ENCODE measurements around the gene SECISBP2.
"Not testable (repeated sequence)": the region's sequence is repeated elsewhere in the genome, so short reads cannot be mapped to it uniquely, and the experiment has no call there.

The SECISBP2 gene

DNA sequence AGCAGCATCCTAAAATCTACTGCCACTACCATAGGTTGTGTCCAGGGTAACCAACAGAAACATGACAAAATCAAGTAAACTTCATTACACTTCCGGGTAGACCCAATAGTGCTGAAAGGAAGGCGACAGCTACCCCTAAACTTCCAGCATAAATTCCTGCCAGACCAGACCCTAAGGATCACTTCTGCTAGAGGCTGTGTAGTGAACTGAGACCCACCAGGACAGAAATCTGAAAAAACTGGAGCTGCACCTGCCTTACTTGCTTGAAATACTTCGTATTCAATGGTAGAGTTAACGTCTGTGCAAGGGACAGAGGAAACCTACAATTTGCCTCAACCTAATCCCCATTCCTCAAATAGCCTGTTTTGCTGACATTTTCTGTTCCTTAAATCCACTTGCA, 1.0 kb upstream of the SECISBP2 start:
- H3K4me3 Mint-ChIP-seq, result peak overlapping the region; percentile 87
- no peaks in the 10 kb centered on the region for H3K27me3 Mint-ChIP-seq
- peaks cover 96% of the 10 kb centered on the region for H3K36me3 Mint-ChIP-seq (ENCODE audit: low read depth)
- peaks cover 83% of the 10 kb centered on the region for H3K4me1 Mint-ChIP-seq (ENCODE audit: low read depth)
- no peaks in the 10 kb centered on the region for H3K9me3 Mint-ChIP-seq
- peak overlapping the region; percentile 99 for H3K27ac Mint-ChIP-seq
- DNase-seq, result no peak

DNA sequence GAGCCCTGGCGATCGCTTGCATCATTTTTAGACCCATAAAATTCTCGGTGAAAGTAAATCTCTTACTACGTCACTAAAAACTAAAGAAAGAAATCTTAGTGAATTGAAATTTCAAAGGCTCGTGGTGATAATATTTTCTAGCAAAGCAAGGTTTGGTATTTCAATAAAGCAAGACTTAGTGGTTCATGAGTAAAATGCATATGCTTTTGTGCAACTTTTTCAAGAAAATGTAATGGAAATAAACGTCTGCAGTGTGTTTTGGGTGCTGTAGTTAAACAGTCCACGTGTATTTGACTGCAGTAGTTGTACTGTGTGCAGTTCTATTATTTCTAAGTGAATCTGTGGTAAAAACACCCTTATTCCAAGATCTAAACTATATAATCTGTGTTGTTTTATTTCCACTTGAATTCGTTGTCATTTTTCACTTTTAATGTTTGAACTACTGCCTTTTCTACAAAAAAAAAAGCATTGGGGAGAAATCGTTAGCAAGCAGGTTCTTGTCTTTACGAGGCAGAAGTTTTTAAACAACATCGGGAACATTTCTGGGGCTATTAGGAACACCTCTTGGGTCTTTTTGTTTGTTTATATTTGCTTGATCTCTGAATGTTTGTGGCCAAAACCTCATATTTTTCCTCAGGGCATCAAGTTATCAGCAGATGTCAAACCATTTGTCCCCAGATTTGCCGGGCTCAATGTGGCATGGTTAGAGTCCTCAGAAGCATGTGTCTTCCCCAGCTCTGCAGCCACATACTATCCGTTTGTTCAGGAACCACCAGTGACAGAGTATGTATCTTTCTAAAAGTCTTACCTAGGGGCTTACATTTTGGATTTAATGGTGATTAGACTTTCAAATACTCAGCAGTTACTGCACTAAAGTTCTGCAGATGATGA, 960 bp downstream of the SECISBP2 start:
- Mint-ChIP-seq H3K4me1 (ENCODE audit: low read depth) (peaks cover 86% of the 10 kb centered on the region), H3K36me3 (ENCODE audit: low read depth) (peaks cover 95% of the 10 kb centered on the region), H3K4me3 (peak overlapping the region; percentile 87), H3K27me3 (no peaks in the 10 kb centered on the region), H3K27ac (peak overlapping the region; percentile 99), H3K9me3 (no peaks in the 10 kb centered on the region)
- no peak for DNase-seq

- peaks cover 66% of the 10 kb centered on the region for H3K4me1 Mint-ChIP-seq (ENCODE audit: low read depth)
- H3K36me3 Mint-ChIP-seq (ENCODE audit: low read depth), result peaks cover 95% of the 10 kb centered on the region
- H3K9me3 Mint-ChIP-seq, result no peaks in the 10 kb centered on the region
- DNase-seq, result no peak
- H3K27ac Mint-ChIP-seq, result peak overlapping the region; percentile 45
- no peak overlapping the region for H3K4me3 Mint-ChIP-seq
- no peaks in the 10 kb centered on the region for H3K27me3 Mint-ChIP-seq
Measured at GRCh38 chr9:89323390-89323789, 5.1 kb downstream of the SECISBP2 start.

- no peak for DNase-seq
- Mint-ChIP-seq H3K27me3 (no peaks in the 10 kb centered on the region), H3K36me3 (ENCODE audit: low read depth) (peaks cover 98% of the 10 kb centered on the region), H3K4me3 (no peak overlapping the region), H3K27ac (peak overlapping the region; percentile 44), H3K9me3 (no peaks in the 10 kb centered on the region), H3K4me1 (ENCODE audit: low read depth) (peaks cover 51% of the 10 kb centered on the region)
Measured at GRCh38 chr9:89325733-89326132, 7.4 kb downstream of the SECISBP2 start.

- Mint-ChIP-seq H3K27me3 (no peaks in the 10 kb centered on the region), H3K4me1 (ENCODE audit: low read depth) (peaks cover 34% of the 10 kb centered on the region), H3K27ac (no peak overlapping the region), H3K4me3 (no peak overlapping the region), H3K9me3 (no peaks in the 10 kb centered on the region), H3K36me3 (ENCODE audit: low read depth) (peaks cover 96% of the 10 kb centered on the region)
- DNase-seq, result no peak
Measured at GRCh38 chr9:89328064-89328463, 9.8 kb downstream of the SECISBP2 start.

- DNase-seq, result no peak
- no peak overlapping the region for H3K27ac Mint-ChIP-seq
- no peaks in the 10 kb centered on the region for H3K9me3 Mint-ChIP-seq
- H3K4me1 Mint-ChIP-seq (ENCODE audit: low read depth), result peaks cover 24% of the 10 kb centered on the region
- no peaks in the 10 kb centered on the region for H3K27me3 Mint-ChIP-seq
- H3K36me3 Mint-ChIP-seq (ENCODE audit: low read depth), result peaks cover 97% of the 10 kb centered on the region
- no peak overlapping the region for H3K4me3 Mint-ChIP-seq
Measured at GRCh38 chr9:89329917-89330316, 11.6 kb downstream of the SECISBP2 start.

DNA sequence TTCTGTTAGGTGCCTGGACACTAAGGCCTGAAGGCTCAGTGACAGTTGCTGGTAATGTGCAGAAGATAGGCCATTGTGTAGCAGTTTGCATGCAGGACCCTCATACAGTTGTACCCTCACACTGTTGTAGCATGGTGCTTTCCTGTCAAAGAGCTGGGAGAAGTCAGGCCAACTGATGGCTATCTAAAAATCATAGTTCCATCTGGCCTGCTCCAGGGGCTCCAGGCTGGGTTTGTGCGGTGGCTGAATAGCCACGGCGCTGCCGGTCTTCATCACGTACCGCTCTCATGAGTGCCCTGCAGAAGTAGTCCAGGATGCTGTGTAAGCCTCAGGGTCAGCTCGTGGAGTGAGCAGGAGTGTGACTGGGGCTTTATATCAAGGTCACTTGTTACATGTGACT, 12.2 kb downstream of the SECISBP2 start:
- Mint-ChIP-seq H3K27ac (no peak overlapping the region), H3K36me3 (ENCODE audit: low read depth) (peaks cover 97% of the 10 kb centered on the region), H3K4me1 (ENCODE audit: low read depth) (peaks cover 19% of the 10 kb centered on the region), H3K9me3 (no peaks in the 10 kb centered on the region), H3K27me3 (no peaks in the 10 kb centered on the region), H3K4me3 (no peak overlapping the region)
- no peak for DNase-seq

DNA sequence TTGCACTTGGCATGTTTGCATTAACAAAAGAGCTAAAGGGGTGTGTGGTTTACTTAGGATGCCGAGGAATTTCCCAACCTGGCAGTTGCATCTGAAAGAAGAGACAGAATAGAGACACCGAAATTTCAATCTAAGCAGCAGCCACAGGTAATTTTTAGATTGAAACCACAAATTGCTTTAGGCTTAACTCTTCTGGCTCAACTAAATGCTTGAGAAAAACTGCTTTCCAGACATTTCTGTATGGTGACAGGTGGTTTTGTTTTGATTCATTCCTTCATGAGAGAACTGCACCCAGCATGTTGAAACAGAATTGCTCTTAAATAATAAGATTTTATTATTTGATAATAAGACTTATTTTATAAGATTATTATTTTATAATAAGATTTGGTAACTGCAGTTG, 21.5 kb downstream of the SECISBP2 start:
- H3K4me1 Mint-ChIP-seq (ENCODE audit: low read depth), result peaks cover 67% of the 10 kb centered on the region
- peak overlapping the region; percentile 88 for H3K27ac Mint-ChIP-seq
- DNase-seq, result no peak
- no peaks in the 10 kb centered on the region for H3K27me3 Mint-ChIP-seq
- H3K9me3 Mint-ChIP-seq, result peaks cover 2% of the 10 kb centered on the region
- H3K36me3 Mint-ChIP-seq (ENCODE audit: low read depth), result peaks cover 99% of the 10 kb centered on the region
- H3K4me3 Mint-ChIP-seq, result no peak overlapping the region

DNA sequence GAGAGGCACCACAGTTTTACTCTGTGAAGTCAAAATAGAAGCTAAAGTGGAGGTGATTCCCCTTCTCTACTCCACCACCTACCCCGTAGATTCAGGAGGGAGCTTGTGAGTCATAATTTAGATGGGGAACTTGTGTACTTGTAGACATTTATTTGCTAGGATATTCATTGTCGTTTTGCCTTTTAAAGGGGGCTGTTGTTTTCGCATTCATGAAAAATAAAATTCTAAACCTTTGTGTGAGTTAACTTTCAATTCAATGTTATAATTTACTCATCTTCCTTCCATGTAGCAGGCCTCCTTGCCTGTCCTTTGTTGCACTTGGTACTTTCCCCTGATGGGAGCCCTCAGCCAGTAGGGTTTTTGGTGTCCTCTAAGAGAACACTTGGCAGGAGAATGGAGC, 22.0 kb downstream of the SECISBP2 start:
- peaks cover 72% of the 10 kb centered on the region for H3K4me1 Mint-ChIP-seq (ENCODE audit: low read depth)
- no peak for DNase-seq
- H3K36me3 Mint-ChIP-seq (ENCODE audit: low read depth), result peaks cover 99% of the 10 kb centered on the region
- H3K4me3 Mint-ChIP-seq, result no peak overlapping the region
- no peaks in the 10 kb centered on the region for H3K27me3 Mint-ChIP-seq
- peaks cover 2% of the 10 kb centered on the region for H3K9me3 Mint-ChIP-seq
- H3K27ac Mint-ChIP-seq, result peak overlapping the region; percentile 75

- Mint-ChIP-seq H3K9me3 (peaks cover 2% of the 10 kb centered on the region), H3K27me3 (no peaks in the 10 kb centered on the region), H3K4me1 (ENCODE audit: low read depth) (peaks cover 79% of the 10 kb centered on the region), H3K36me3 (ENCODE audit: low read depth) (peaks cover 99% of the 10 kb centered on the region), H3K27ac (peak overlapping the region; percentile 56), H3K4me3 (no peak overlapping the region)
- no peak for DNase-seq
Measured at GRCh38 chr9:89342213-89342612, 23.9 kb downstream of the SECISBP2 start.

DNA sequence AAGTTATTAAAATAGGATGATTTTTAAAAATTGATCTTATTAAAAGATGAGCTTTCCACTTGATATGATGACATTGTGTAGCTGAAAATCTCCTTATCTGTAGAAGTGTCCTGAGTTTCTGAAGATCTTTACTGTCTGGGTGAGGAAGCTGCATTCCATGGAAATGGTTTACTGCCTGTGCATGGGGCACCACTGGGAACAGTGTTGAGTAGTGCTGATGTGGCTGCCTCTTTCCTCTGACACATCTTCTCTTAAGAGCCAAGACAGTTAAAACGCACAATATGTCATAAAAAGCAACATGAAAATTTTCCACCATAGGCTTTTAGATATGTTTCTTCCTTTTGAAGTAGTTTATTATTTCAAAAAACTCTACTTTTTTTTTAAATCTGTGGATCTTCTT, 24.6 kb downstream of the SECISBP2 start:
- no peaks in the 10 kb centered on the region for H3K27me3 Mint-ChIP-seq
- peaks cover 72% of the 10 kb centered on the region for H3K4me1 Mint-ChIP-seq (ENCODE audit: low read depth)
- no peak for DNase-seq
- peak overlapping the region; percentile 74 for H3K27ac Mint-ChIP-seq
- H3K9me3 Mint-ChIP-seq, result peaks cover 2% of the 10 kb centered on the region
- peaks cover 99% of the 10 kb centered on the region for H3K36me3 Mint-ChIP-seq (ENCODE audit: low read depth)
- no peak overlapping the region for H3K4me3 Mint-ChIP-seq

GRCh38 chr9:89343812-89344211, 25.5 kb downstream of the SECISBP2 start:
- Mint-ChIP-seq H3K4me1 (ENCODE audit: low read depth) (peaks cover 63% of the 10 kb centered on the region), H3K27ac (peak overlapping the region; percentile 75), H3K36me3 (ENCODE audit: low read depth) (peaks cover 99% of the 10 kb centered on the region)
- not testable (repeated sequence) for H3K9me3 Mint-ChIP-seq, H3K4me3 Mint-ChIP-seq, DNase-seq, H3K27me3 Mint-ChIP-seq

DNA sequence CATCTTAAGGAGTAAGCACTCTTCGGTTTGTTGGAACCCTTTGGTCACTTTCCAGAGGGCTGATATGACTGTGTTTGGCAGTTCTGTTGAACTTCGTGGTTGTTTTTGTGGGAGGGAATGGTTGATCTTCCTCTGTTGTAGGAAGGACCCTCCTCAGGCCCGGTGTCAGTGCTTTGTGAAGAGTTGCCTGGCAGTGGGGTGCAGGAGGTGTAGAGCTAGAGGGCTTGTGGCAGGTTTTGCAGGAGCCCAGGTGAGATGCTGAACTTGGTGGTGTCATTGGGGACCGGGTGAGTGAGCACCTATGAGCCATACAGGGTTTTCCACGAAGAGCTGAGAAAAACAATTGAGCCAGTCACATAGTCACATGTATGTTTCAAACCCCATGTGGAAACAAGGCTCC, 27.2 kb downstream of the SECISBP2 start:
- peaks cover 100% of the 10 kb centered on the region for H3K36me3 Mint-ChIP-seq (ENCODE audit: low read depth)
- H3K4me3 Mint-ChIP-seq, result no peak overlapping the region
- H3K27ac Mint-ChIP-seq, result peak overlapping the region; percentile 83
- peaks cover 2% of the 10 kb centered on the region for H3K9me3 Mint-ChIP-seq
- H3K4me1 Mint-ChIP-seq (ENCODE audit: low read depth), result peaks cover 49% of the 10 kb centered on the region
- no peak for DNase-seq
- no peaks in the 10 kb centered on the region for H3K27me3 Mint-ChIP-seq

GRCh38 chr9:89346696-89347095, 28.4 kb downstream of the SECISBP2 start:
- no peak overlapping the region for H3K27ac Mint-ChIP-seq
- peaks cover 100% of the 10 kb centered on the region for H3K36me3 Mint-ChIP-seq (ENCODE audit: low read depth)
- H3K4me3 Mint-ChIP-seq, result no peak overlapping the region
- peaks cover 2% of the 10 kb centered on the region for H3K9me3 Mint-ChIP-seq
- no peak for DNase-seq
- H3K27me3 Mint-ChIP-seq, result no peaks in the 10 kb centered on the region
- H3K4me1 Mint-ChIP-seq (ENCODE audit: low read depth), result peaks cover 51% of the 10 kb centered on the region

- H3K4me1 Mint-ChIP-seq (ENCODE audit: low read depth), result peaks cover 51% of the 10 kb centered on the region
- no peak overlapping the region for H3K4me3 Mint-ChIP-seq
- peaks cover 2% of the 10 kb centered on the region for H3K9me3 Mint-ChIP-seq
- H3K27ac Mint-ChIP-seq, result no peak overlapping the region
- H3K27me3 Mint-ChIP-seq, result no peaks in the 10 kb centered on the region
- DNase-seq, result no peak
- H3K36me3 Mint-ChIP-seq (ENCODE audit: low read depth), result peaks cover 100% of the 10 kb centered on the region
Measured at GRCh38 chr9:89347651-89348050, 29.4 kb downstream of the SECISBP2 start.
